Adrenal gland (tissue), 5 donors: Measurements from ENCODE around the gene AK4.

Experiments used
- POLR2A ChIP-seq, 2 donors: fragments of 450-650 bp; IDR thresholded peaks; one replicate each; pipeline ENCODE4 v1.6.1; 2017; ENCODE audit warnings: antibody characterized with exemption in 2 of 2, mild to moderate bottlenecking in 2 of 2, moderate library complexity in 1 of 2
- TF ChIP-seq, protein P1 (sequence below), 6 experiments: fragments of 450-650 bp in 4 of 6; fragments of 200-600 bp in 2 of 6; sonication (generic) in 1 of 6; IDR thresholded peaks; 1 replicate in 5 of 6; 2 replicates in 1 of 6; pipeline versions ENCODE4 v1.5.1 to v1.8.0; 2016 to 2021; ENCODE audit warnings: antibody characterized with exemption in 6 of 6, mild to moderate bottlenecking in 2 of 6, moderate library complexity in 1 of 6
- donor health status: DM: no; HTN: no; CAD: no.

DNA sequence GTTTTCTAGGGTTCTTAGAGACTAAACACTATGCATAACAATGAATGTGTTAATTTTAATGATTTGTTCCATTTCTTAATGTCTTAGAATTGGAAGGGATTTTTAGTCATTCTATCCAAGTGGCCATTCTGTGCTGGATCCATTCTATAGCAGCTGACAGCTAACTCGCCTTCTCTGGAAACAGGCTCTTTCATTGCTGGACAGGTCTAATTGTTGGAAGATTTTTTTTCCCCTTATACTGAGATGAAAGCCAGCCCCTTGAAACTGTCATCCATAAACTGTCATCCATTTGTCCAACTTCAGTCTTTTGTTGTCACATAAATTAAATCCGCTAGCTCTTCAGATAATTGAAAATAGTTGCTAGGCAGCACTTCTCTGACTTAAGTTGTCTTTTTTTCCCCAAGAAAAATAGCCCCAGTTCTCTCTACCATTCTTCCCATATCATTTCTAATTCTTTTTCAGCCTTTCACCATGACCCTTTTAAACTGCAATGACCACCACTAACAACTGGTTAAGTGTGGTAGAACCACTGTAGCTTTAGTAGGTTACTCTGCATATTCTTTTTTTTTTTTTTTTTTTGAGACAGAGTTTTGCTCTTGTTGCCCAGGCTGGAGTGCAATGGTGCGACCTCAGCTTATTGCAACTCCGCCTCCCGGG, 19.7 kb downstream of the AK4 start:
- no peak for TF ChIP-seq POLR2A (IDR thresholded peaks at IDR 0.05)
- TF ChIP-seq, protein P1, sequence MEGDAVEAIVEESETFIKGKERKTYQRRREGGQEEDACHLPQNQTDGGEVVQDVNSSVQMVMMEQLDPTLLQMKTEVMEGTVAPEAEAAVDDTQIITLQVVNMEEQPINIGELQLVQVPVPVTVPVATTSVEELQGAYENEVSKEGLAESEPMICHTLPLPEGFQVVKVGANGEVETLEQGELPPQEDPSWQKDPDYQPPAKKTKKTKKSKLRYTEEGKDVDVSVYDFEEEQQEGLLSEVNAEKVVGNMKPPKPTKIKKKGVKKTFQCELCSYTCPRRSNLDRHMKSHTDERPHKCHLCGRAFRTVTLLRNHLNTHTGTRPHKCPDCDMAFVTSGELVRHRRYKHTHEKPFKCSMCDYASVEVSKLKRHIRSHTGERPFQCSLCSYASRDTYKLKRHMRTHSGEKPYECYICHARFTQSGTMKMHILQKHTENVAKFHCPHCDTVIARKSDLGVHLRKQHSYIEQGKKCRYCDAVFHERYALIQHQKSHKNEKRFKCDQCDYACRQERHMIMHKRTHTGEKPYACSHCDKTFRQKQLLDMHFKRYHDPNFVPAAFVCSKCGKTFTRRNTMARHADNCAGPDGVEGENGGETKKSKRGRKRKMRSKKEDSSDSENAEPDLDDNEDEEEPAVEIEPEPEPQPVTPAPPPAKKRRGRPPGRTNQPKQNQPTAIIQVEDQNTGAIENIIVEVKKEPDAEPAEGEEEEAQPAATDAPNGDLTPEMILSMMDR (IDR thresholded peaks at IDR 0.05) = no peak
